ENCODE results near the gene ARPC1A. TPM values are rescaled to one million over a fixed set of nuclear protein-coding genes. Genes with fewer than 3 reads are reported as not detected.

Gene ARPC1A
- total RNA-seq, 1 experiment from 2014 or later, result 201 TPM

GRCh38 chr7:99408379-99409191 is 82.9 kb downstream of the ARPC1A start, which contains the start of the genes BUD31 and PDAP1:
TSS of gene BUD31 (plus strand) at chr7:99408969. CDS start at chr7:99411093, 2,124 bp downstream.
TSS of gene PDAP1 (minus strand) at chr7:99408597. CDS start at chr7:99408548, 49 bp downstream.
- H3K4me1 ChIP-seq, result peaks cover 9% of the 10 kb centered on the region
- no peaks in the 10 kb centered on the region for H3K27me3 Mint-ChIP-seq (ENCODE audit: insufficient read depth, unreplicated experiment)
- H3K4me1 Mint-ChIP-seq (ENCODE audit: low read depth, unreplicated experiment), result peaks cover 22% of the 10 kb centered on the region
- no peaks in the 10 kb centered on the region for H3K27me3 ChIP-seq (replicated peaks; ENCODE audit: control insufficient read depth, insufficient read depth, low read length)
- H3K9me3 Mint-ChIP-seq (ENCODE audit: unreplicated experiment), result no peaks in the 10 kb centered on the region
- TF ChIP-seq, protein P1, sequence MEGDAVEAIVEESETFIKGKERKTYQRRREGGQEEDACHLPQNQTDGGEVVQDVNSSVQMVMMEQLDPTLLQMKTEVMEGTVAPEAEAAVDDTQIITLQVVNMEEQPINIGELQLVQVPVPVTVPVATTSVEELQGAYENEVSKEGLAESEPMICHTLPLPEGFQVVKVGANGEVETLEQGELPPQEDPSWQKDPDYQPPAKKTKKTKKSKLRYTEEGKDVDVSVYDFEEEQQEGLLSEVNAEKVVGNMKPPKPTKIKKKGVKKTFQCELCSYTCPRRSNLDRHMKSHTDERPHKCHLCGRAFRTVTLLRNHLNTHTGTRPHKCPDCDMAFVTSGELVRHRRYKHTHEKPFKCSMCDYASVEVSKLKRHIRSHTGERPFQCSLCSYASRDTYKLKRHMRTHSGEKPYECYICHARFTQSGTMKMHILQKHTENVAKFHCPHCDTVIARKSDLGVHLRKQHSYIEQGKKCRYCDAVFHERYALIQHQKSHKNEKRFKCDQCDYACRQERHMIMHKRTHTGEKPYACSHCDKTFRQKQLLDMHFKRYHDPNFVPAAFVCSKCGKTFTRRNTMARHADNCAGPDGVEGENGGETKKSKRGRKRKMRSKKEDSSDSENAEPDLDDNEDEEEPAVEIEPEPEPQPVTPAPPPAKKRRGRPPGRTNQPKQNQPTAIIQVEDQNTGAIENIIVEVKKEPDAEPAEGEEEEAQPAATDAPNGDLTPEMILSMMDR (IDR thresholded peaks at IDR 0.05; ENCODE audit: insufficient read depth in 1 of 2, low read depth in 1 of 2, low read length in 1 of 2, severe bottlenecking in 1 of 2, unreplicated experiment in 1 of 2), result no peak
- H3K27ac Mint-ChIP-seq (ENCODE audit: unreplicated experiment), result peak within 1 kb of the TSS; percentile 92
- H3K36me3 Mint-ChIP-seq (ENCODE audit: insufficient read depth, unreplicated experiment), result peaks cover 78% of the 10 kb centered on the region
- intact Hi-C loops (cut with micrococcal nuclease; ENCODE audit: unreplicated experiment), result loop anchor here (2.0 kb wide), 2 partner anchors 24 to 36 kb away; no protein-coding TSS in a partner anchor
- H3K9me3 ChIP-seq, result no peaks in the 10 kb centered on the region
- peak within 1 kb of the TSS; percentile 91 for H3K4me3 Mint-ChIP-seq (ENCODE audit: unreplicated experiment)
- DNase-seq, result peak; percentile 94
- POLR2A ChIA-PET, result interaction anchor here (0.6 to 1.9 kb wide), 13 partner anchors 9 to 285 kb away, joined by 3 to 17 read pairs (median 4); partner anchors contain the start of genes CPSF4, PTCD1 and ZSCAN25
- no TSS peak for BruUV-seq (replicated peaks)
- CTCF ChIA-PET, result interaction anchor here (0.5 to 1.9 kb wide), 3 partner anchors 12 to 46 kb away, joined by 3 to 5 read pairs (median 3); no protein-coding TSS in a partner anchor
- H3K4me3 ChIP-seq (ENCODE audit: low read depth, low read length), result peak within 1 kb of the TSS; percentile 94
- peaks cover 10% of the 10 kb centered on the region for H3K36me3 ChIP-seq (ENCODE audit: control insufficient read depth, insufficient read depth, low read length)

- Histone ChIP-seq H3K4me1 (peaks cover 9% of the 10 kb centered on the region), H3K9me3 (no peaks in the 10 kb centered on the region), H3K4me3 (ENCODE audit: low read depth, low read length) (peak overlapping the region; percentile 94), H3K36me3 (ENCODE audit: control insufficient read depth, insufficient read depth, low read length) (peaks cover 8% of the 10 kb centered on the region), H3K27me3 (replicated peaks; ENCODE audit: control insufficient read depth, insufficient read depth, low read length) (no peaks in the 10 kb centered on the region)
- H3K27ac Mint-ChIP-seq (ENCODE audit: unreplicated experiment), result peak overlapping the region; percentile 92
- H3K36me3 Mint-ChIP-seq (ENCODE audit: insufficient read depth, unreplicated experiment), result peaks cover 78% of the 10 kb centered on the region
- peaks cover 22% of the 10 kb centered on the region for H3K4me1 Mint-ChIP-seq (ENCODE audit: low read depth, unreplicated experiment)
- CTCF ChIA-PET, result interaction anchor here (0.5 to 1.9 kb wide), 2 partner anchors 37 to 45 kb away, joined by 3 to 5 read pairs; no protein-coding TSS in a partner anchor
- H3K27me3 Mint-ChIP-seq (ENCODE audit: insufficient read depth, unreplicated experiment), result no peaks in the 10 kb centered on the region
- TSS peak; percentile 43 for BruUV-seq (replicated peaks)
- TF ChIP-seq, protein P1 (IDR thresholded peaks at IDR 0.05; ENCODE audit: insufficient read depth in 1 of 2, low read depth in 1 of 2, low read length in 1 of 2, severe bottlenecking in 1 of 2, unreplicated experiment in 1 of 2), result no peak
- intact Hi-C loops (cut with micrococcal nuclease; ENCODE audit: unreplicated experiment), result loop anchor here (2.0 kb wide), 2 partner anchors 24 to 36 kb away; no protein-coding TSS in a partner anchor
- POLR2A ChIA-PET, result interaction anchor here (0.5 to 1.9 kb wide), 11 partner anchors 9 to 286 kb away, joined by 3 to 17 read pairs (median 4); partner anchors contain the start of genes ARPC1B, CPSF4 and PTCD1
- H3K9me3 Mint-ChIP-seq (ENCODE audit: unreplicated experiment), result no peaks in the 10 kb centered on the region
- peak overlapping the region; percentile 91 for H3K4me3 Mint-ChIP-seq (ENCODE audit: unreplicated experiment)
- no peak for DNase-seq
Observed at GRCh38 chr7:99409192-99409572, 83.5 kb downstream of the ARPC1A start.

DNA sequence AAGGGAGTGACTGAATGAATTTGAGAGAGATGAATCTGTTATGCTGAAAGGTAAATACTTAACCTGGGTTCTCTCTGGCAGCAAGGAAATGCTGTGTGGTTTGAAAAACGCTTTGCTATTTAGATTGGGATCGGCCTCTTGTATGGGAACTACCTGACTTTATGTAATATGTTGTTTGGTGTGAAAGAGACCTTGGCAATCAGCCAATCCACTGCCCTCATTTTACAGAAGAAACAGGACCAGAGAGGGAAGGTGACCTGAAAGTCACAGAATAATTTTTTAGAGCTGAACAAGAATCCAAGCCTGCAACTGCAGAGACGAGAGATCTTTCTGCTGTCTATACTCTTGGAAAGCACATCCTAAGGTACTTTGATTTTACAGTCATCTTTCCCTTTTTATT is 84.1 kb downstream of the ARPC1A start:
- intact Hi-C loops (cut with micrococcal nuclease; ENCODE audit: unreplicated experiment), result loop anchor here (2.0 kb wide), 2 partner anchors 23 to 37 kb away; no protein-coding TSS in a partner anchor
- peaks cover 78% of the 10 kb centered on the region for H3K36me3 Mint-ChIP-seq (ENCODE audit: insufficient read depth, unreplicated experiment)
- no peak for DNase-seq
- peaks cover 4% of the 10 kb centered on the region for H3K36me3 ChIP-seq (ENCODE audit: control insufficient read depth, insufficient read depth, low read length)
- ChIA-PET POLR2A (interaction anchor here (0.5 to 1.9 kb wide), 3 partner anchors 10 to 380 kb away, joined by 3 to 13 read pairs (median 4); partner anchors contain the start of gene ARPC1B), CTCF (no interaction called here)
- TF ChIP-seq, protein P1 (IDR thresholded peaks at IDR 0.05; ENCODE audit: insufficient read depth in 1 of 2, low read depth in 1 of 2, low read length in 1 of 2, severe bottlenecking in 1 of 2, unreplicated experiment in 1 of 2), result no peak
- peak overlapping the region; percentile 92 for H3K27ac Mint-ChIP-seq (ENCODE audit: unreplicated experiment)
- H3K4me3 ChIP-seq (ENCODE audit: low read depth, low read length), result peak overlapping the region; percentile 94
- peak overlapping the region; percentile 91 for H3K4me3 Mint-ChIP-seq (ENCODE audit: unreplicated experiment)
- no peaks in the 10 kb centered on the region for H3K9me3 ChIP-seq
- peaks cover 9% of the 10 kb centered on the region for H3K4me1 ChIP-seq
- H3K9me3 Mint-ChIP-seq (ENCODE audit: unreplicated experiment), result no peaks in the 10 kb centered on the region
- H3K27me3 Mint-ChIP-seq (ENCODE audit: insufficient read depth, unreplicated experiment), result no peaks in the 10 kb centered on the region
- BruUV-seq (replicated peaks), result no TSS peak
- H3K4me1 Mint-ChIP-seq (ENCODE audit: low read depth, unreplicated experiment), result peaks cover 22% of the 10 kb centered on the region
- no peaks in the 10 kb centered on the region for H3K27me3 ChIP-seq (replicated peaks; ENCODE audit: control insufficient read depth, insufficient read depth, low read length)

Data from Caco-2 (cell line).